Loucy (cell line): ENCODE results near the gene PHACTR3.

Experiments
- CTCF ChIP-seq: fragments of 200-600 bp; sonication (generic); conservative IDR thresholded peaks from 2 replicates; pipeline ENCODE4 v1.5.1; 2014; ENCODE audit warnings: mild to moderate bottlenecking, antibody characterized with exemption, low read length
- EZH2phosphoT487 ChIP-seq: fragments of 200-600 bp; IDR thresholded peaks from 2 replicates; pipeline ENCODE4 v1.6.1; 2018; ENCODE audit warnings: antibody characterized with exemption, mild to moderate bottlenecking, moderate library complexity, borderline replicate concordance

DNA sequence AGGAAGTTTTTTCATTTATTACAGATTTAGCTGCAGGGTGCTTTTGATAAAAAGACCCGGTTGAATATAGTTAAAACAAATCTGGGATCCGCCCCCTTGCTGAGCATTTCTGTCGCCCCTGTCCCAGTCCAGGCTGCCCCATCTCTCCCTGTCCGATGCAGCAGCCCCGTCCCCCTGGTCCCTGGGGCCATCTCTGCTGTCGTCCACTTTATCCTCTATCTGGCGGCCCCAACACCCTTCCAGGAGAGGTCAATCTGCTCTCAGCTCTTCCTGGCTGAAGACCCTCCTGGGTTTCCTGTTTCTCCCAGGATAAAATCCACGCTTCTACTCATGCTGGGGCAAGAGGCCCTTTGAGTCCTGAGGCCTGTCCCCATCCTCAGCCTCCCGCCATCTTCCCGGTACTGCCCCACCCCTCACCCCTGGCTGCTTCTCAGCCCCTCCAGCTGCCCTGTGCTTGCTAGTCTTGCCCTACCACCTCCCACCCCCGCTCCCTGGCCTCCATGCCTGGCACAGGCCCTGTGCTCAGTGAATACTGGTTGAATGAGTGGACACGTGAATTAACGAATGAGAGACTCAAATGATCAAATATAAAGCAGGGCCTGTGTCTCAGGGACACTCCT, 16.0 kb upstream of the PHACTR3 start:
- TF ChIP-seq CTCF: no peak
- no peak for TF ChIP-seq EZH2phosphoT487
